HG02759 (cell line): ENCODE measurements around the gene KRTAP5-3.
"Not testable (repeated sequence)": the region's sequence is repeated elsewhere in the genome, so short reads cannot be mapped to it uniquely, and the experiment has no call there.

Source experiments
- ATAC-seq: cut with Tn5 transposase; IDR thresholded peaks from one replicate; pipeline ENCODE4 v1.9.1; 2021; ENCODE audit warnings: mild to moderate bottlenecking, moderate library complexity; ENCODE audit not compliant: unreplicated experiment

KRTAP5-3 gene

DNA sequence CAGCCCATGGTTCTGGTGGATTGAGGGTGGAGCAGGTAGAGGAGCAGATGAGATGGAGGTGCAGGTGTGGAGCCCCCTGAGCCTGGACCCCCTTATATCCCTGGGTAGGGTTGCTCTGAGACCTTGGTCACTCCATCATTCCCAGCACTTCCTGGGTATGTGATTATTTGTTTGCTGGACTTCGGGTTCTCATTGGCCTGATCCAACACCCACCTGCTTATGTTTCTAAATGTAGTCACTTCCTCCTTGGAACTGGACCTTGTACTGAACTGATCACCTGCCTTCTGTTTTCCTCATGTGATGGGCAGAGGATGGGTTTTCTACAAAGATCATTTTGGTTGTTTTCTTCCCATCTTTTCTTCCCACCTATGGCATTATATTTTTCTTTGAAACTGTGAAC is 13.8 kb upstream of the KRTAP5-3 start, which contains the start of gene KRTAP5-4:
TSS of gene KRTAP5-4 (minus strand) at position 53 of the 400 bp plus-strand sequence. CDS start at position 8, 45 bp downstream.
- ATAC-seq, result no peak

GRCh38 chr11:1619449-1619848 is 11.2 kb upstream of the KRTAP5-3 start:
- no peak for ATAC-seq

DNA sequence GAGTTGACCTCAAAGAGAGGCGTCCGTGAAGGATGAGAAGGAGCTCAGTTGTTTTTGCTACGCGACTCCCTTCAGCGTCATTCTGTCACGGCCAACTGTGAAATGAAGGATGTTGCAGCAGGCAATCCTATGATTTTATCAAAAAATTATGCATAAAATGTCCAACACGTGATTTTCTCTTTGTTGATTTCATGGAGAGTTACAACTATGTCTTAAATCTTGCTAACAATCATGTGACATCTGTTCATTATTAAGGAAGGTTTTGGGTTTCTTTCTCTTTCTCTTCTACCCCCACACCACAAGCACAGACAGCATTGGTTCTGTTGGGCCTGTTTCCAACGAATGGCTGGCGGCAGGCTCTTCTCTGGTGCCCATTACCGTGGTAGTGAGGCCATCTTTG is 10.0 kb upstream of the KRTAP5-3 start:
- ATAC-seq, result no peak

DNA sequence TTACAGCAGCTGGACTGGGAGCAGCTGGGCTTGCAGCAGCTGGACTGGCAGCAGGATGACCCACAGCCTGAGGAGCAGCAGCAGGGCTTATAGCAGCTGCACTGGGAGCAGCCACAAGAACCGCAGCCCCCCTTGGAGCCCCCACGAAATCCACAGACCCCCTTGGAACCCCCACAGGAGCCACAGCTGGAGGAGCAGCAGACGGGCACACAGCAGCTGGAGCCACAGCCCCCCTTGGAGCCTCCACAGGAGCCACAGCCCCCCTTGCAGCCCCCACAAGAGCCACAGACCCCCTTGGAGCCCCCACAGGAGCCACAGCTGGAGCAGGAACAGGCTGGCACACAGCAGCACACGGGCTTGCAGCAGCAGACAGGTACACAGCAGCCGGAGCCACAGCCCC is 362 bp downstream of the KRTAP5-3 start:
- ATAC-seq, result not testable (repeated sequence)

DNA sequence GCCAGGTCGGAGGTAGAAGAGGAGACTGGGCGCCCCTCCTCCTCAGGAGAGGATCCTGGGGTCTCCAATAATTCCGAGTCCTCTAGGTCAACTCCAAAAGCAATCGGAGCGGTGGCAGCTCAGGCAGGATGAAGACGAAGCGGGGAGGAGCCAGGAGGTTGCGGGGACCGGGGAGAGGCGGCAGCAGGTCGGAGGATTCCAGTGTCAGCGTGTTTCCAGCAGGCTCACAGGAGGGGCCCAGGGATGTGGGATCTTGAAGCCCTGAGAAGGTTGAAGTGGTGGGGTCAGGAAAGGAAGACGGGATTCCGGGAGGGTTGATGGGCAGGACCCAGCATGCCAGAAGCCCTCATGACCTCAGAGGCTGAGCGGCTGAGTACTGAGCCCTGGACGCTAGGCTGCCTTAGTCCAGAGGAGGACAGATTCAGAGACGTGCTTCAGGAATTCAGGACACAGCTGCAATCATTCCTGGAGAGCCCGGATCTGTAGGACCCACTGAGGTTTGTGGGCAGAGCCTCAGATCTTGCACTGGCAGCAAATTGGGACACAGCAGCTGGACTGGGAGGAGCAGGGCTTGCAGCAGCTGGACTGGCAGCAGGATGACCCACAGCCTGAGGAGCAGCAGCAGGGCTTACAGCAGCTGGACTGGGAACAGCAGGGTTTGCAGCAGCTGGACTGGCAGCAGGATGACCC is 962 bp downstream of the KRTAP5-3 start:
- ATAC-seq, result not testable (repeated sequence)

- ATAC-seq, result peak; percentile 82
These were observed 2.3 kb downstream of the KRTAP5-3 start for GRCh38 chr11:1605923-1606322.

GRCh38 chr11:1604711-1605110 is 3.6 kb downstream of the KRTAP5-3 start:
- ATAC-seq, result no peak

- no peak for ATAC-seq
These were observed 4.1 kb downstream of the KRTAP5-3 start for GRCh38 chr11:1604181-1604580.

GRCh38 chr11:1603629-1604028 is 4.6 kb downstream of the KRTAP5-3 start:
- no peak for ATAC-seq

DNA sequence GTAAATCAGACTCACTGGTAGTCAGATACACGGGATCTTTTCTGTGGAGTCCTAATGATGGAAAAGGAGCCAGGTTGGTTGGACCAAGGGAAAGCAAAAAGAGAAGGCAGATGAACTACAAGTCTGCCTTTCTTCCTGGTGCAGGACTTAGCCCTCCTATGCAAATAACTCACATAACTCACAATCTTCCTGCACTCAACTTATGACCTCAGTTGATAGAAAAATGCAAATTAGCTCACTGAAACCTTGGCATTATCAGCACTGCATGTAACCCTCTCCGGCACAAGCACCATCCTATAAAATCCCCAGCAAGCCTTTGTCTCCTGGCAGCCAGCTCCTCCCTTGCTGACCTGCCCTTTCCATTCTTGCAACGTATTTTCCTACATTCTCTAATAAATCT is 6.6 kb downstream of the KRTAP5-3 start:
- ATAC-seq, result not testable (repeated sequence)

DNA sequence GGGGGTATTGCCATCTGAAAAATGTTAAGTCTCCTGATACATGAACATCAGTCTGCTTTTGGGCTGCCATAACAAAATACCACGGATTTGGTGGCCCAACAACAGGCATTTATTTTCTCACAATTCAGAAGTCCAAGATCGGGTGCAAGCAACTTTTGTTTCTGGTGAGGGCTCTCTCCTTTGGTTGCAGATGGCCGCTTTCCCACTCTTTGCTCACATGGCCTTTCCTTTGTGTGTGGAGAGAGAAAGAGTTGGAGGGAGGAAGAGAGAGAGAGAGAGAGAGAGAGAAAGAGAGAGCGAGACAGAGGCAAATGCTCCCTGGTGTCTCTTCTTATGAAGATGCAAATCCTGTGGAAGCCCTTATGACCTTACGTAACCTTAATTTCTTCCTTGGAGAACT is 7.6 kb downstream of the KRTAP5-3 start:
- ATAC-seq, result no peak

DNA sequence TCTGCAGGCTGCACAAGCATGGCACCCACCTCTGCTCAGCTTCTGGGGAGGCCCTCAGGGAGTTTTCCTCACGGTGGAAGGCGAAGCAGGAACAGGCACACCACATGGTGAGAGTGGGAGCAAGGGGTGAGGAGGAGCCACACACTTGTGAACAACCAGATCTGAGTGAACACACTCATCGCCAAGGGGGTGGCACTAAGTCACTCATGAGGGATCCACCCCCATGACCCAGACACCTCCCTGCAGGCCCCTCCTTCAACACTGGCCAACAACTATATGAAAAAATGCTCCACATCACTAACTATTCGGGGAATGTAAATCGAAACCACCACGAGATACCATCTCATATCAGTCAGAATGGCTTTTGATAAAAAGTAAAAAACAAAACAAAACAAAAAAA is 9.4 kb downstream of the KRTAP5-3 start:
- ATAC-seq, result no peak

GRCh38 chr11:1598406-1598805 is 9.9 kb downstream of the KRTAP5-3 start:
- ATAC-seq, result not testable (repeated sequence)

- no peak for ATAC-seq
These were observed 10.3 kb downstream of the KRTAP5-3 start, which contains the start of gene KRTAP5-2 for GRCh38 chr11:1597994-1598380. Gene KRTAP5-2, minus strand, starts transcription at chr11:1598294. Its CDS starts 44 bp downstream, at chr11:1598250.

DNA sequence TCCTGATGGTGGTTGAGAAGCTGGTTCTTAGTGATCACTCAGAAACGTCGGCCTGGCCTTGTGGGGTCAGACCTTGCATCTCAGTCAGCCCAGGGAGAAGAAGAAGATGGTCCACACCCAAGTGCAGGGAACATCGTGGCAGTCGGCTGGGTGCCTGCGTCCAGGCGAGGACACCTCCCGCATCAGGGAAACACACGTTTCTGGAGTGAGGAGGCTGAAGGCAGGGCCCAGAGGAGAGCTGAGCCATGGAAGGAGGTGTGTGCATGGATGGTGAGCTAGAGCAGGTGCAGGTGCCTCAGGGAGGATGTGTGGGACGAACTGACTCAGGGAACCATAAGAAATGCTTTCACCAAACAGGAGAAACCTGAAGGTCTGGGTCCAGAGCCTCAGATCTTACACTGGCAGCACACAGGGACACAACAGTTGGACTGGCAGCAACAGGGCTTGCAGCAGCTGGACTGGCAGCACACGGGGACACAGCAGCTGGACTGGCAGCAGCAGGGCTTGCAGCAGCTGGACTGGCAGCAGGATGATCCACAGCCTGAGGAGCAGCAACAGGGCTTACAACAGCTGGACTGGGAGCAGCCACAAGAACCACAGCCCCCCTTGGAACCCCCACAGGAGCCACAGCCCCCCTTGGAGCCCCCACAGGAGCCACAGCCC is 10.8 kb downstream of the KRTAP5-3 start:
- ATAC-seq, result no peak

DNA sequence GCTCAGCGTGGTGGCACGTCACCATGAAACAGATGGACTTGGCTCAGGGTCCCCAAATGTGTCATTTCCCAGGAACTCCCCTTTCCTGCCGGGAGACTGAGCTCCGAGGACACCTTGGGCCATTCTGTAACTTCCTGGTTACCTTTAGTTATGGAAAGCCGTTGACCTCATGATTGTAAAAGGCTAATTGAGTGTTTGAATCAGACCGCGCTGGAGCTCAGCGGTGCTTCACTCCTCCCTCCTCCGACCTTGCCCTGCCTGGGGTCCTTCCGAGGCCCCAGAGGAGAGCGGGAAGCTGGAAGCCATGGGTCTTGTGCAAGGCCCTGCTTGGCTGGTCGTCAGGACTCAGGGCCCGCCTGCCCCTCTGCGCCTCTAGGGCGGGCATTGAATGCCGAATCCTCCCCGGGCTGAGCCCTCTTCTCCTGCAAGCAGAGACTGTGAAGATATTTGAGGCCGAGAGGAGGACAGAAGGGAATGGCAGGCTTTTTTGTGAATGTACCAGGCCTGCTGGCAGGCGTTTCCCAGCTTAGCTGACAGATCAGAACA is 11.6 kb downstream of the KRTAP5-3 start:
- ATAC-seq, result not testable (repeated sequence)

DNA sequence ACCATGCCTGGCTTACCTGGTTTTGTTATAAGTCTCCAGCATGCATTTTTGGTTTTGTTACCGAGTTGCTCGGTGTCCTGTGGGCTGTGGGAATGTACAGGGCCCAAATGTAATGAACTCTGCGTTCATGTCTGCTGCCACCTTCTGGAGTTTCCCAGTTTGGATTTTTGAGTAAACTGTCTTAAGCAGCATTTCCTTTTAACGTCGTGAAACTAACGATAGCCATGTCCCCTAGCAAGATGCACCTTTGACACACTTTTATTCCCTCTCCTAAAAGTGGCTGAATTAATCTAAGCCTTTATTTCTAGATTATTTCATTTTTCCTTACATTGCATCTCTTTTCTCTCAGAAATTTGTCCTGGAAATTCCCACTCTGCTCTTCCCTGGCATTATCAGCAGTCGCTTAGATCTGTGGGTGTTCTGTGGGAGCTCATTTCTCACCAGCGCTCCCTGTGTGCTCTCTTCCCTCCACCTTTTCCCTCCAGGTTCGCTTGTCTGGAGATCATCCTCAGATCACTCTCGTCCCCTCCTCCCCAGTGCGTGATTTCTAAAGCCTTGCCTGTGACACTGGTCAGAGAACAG is 12.2 kb downstream of the KRTAP5-3 start:
- ATAC-seq, result not testable (repeated sequence)

GRCh38 chr11:1592628-1593027 is 15.6 kb downstream of the KRTAP5-3 start:
- ATAC-seq, result no peak

GRCh38 chr11:1589996-1590395 is 18.3 kb downstream of the KRTAP5-3 start:
- ATAC-seq, result no peak

- ATAC-seq, result not testable (repeated sequence)
These were observed 18.9 kb downstream of the KRTAP5-3 start for GRCh38 chr11:1589191-1589963.

- ATAC-seq, result no peak
These were observed 21.6 kb downstream of the KRTAP5-3 start for GRCh38 chr11:1586699-1587098.
